K562 (cell line): ENCODE data around the gene POLR3E.

Experiments
- MXD1 ChIP-seq: fragments of 250-450 bp; sonication (Bioruptor Pico); IDR thresholded peaks from 2 replicates; pipeline ENCODE4 v1.8.0; 2021; ENCODE audit warnings: borderline replicate concordance, mild to moderate bottlenecking, moderate library complexity; ENCODE audit not compliant: poor library complexity, severe bottlenecking
- NONO ChIP-seq, 2 experiments: fragments of 200-400 bp in 1 of 2; fragments of 450-650 bp in 1 of 2; formaldehyde crosslinking in 1 of 2; IDR thresholded peaks; 2 replicates each; pipeline ENCODE4 v1.6.1; 2017; ENCODE audit warnings: low read depth in 2 of 2, mild to moderate bottlenecking in 2 of 2, moderate library complexity in 2 of 2, low read length in 1 of 2
- POLR2AphosphoS5 ChIP-seq: IDR thresholded peaks from 2 replicates; pipeline ENCODE4 v1.6.1; 2011; ENCODE audit warnings: mild to moderate bottlenecking, low read depth, low read length, moderate library complexity; ENCODE audit not compliant: control insufficient read depth, insufficient read depth
- ZNF354B ChIP-seq: fragments of 250-450 bp; sonication (Bioruptor Pico); IDR thresholded peaks from 2 replicates; pipeline ENCODE4 v1.4.0; 2020
- ZNF589 ChIP-seq: fragments of 200-800 bp; sonication (Bioruptor generic); IDR thresholded peaks from 2 replicates; pipeline ENCODE4 v1.6.1; 2016; ENCODE audit warnings: low read depth, missing genetic modification characterization, missing compliant biosample characterization
- TF ChIP-seq, protein P1 (sequence below), 3 experiments: IDR thresholded peaks in 2 of 3; conservative IDR thresholded peaks in 1 of 3; 2 replicates each; pipeline ENCODE4 v1.5.1; 2011 to 2012; ENCODE audit warnings: low read length in 3 of 3, mild to moderate bottlenecking in 3 of 3, control low read depth in 2 of 3, improper control_type of control experiment in 1 of 3, inconsistent platforms in 1 of 3, low read depth in 1 of 3, mixed read lengths in 1 of 3, moderate library complexity in 1 of 3; ENCODE audit not compliant: insufficient read depth in 2 of 3
- TF ChIP-seq, protein P2 (sequence below): fragments of 250-450 bp; sonication (Bioruptor Pico); IDR thresholded peaks from 2 replicates; pipeline ENCODE4 v1.4.0; 2020; ENCODE audit warnings: mild to moderate bottlenecking, moderate library complexity, borderline replicate concordance

- TF ChIP-seq NONO (IDR thresholded peaks at IDR 0.05; ENCODE audit: low read depth in 2 of 2, low read length in 1 of 2) (no peak), ZNF354B (CRISPR knock-in tag) (no peak), MXD1 (CRISPR knock-in tag) (no peak), ZNF589 (CRISPR knock-in tag) (no peak), POLR2AphosphoS5 (no peak)
- TF ChIP-seq, protein P1, sequence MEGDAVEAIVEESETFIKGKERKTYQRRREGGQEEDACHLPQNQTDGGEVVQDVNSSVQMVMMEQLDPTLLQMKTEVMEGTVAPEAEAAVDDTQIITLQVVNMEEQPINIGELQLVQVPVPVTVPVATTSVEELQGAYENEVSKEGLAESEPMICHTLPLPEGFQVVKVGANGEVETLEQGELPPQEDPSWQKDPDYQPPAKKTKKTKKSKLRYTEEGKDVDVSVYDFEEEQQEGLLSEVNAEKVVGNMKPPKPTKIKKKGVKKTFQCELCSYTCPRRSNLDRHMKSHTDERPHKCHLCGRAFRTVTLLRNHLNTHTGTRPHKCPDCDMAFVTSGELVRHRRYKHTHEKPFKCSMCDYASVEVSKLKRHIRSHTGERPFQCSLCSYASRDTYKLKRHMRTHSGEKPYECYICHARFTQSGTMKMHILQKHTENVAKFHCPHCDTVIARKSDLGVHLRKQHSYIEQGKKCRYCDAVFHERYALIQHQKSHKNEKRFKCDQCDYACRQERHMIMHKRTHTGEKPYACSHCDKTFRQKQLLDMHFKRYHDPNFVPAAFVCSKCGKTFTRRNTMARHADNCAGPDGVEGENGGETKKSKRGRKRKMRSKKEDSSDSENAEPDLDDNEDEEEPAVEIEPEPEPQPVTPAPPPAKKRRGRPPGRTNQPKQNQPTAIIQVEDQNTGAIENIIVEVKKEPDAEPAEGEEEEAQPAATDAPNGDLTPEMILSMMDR (IDR thresholded peaks at IDR 0.05 in 2 of 3, conservative IDR thresholded peaks at IDR 0.05 in 1 of 3; ENCODE audit: insufficient read depth in 2 of 3, low read depth in 1 of 3, low read length in 3 of 3) = no peak
- TF ChIP-seq, protein P2, sequence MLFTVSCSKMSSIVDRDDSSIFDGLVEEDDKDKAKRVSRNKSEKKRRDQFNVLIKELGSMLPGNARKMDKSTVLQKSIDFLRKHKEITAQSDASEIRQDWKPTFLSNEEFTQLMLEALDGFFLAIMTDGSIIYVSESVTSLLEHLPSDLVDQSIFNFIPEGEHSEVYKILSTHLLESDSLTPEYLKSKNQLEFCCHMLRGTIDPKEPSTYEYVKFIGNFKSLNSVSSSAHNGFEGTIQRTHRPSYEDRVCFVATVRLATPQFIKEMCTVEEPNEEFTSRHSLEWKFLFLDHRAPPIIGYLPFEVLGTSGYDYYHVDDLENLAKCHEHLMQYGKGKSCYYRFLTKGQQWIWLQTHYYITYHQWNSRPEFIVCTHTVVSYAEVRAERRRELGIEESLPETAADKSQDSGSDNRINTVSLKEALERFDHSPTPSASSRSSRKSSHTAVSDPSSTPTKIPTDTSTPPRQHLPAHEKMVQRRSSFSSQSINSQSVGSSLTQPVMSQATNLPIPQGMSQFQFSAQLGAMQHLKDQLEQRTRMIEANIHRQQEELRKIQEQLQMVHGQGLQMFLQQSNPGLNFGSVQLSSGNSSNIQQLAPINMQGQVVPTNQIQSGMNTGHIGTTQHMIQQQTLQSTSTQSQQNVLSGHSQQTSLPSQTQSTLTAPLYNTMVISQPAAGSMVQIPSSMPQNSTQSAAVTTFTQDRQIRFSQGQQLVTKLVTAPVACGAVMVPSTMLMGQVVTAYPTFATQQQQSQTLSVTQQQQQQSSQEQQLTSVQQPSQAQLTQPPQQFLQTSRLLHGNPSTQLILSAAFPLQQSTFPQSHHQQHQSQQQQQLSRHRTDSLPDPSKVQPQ = no peak
These were observed 14.3 kb downstream of the POLR3E start for GRCh38 chr16:22311520-22311919.
